PC-3 (cell line): ENCODE data around the gene TPM1. TPM values are rescaled to one million over a fixed set of nuclear protein-coding genes. Genes with fewer than 3 reads are reported as not detected.

ENCODE experiments used
- ATAC-seq: fragments of 200-7000 bp; cut with Tn5 transposase; 2 replicates; pipeline ENCODE4 v1.9.1; 2020; ENCODE audit warnings: mild to moderate bottlenecking, moderate library complexity
- BruUV-seq: library from RNA; stranded (reverse); fragments of 400-500 nt; replicated peaks from 2 replicates; lab custom pipeline; 2021; lab: Mats Ljungman, UMichigan
- CTCF ChIA-PET: fragments of 300-600 bp; sonication (Branson Sonifier 250); formaldehyde crosslinking; loops from one replicate; lab custom pipeline; 2022; ENCODE audit warnings: antibody characterized with exemption; lab: Charles Lee
- POLR2A ChIA-PET: fragments of 300-600 bp; sonication (Branson Sonifier 250); formaldehyde crosslinking; loops from one replicate; lab custom pipeline; 2022; ENCODE audit warnings: antibody characterized with exemption; ENCODE audit not compliant: unreplicated experiment; lab: Charles Lee
- DNase-seq: peaks from one replicate; pipeline ENCODE4 v3.0.0-alpha.2; 2015
- H2AFZ ChIP-seq: fragments of 300-600 bp; sonication (generic); 2 replicates; pipeline ENCODE4 v1.6.0; 2016; ENCODE audit warnings: antibody characterized with exemption, low read length
- H3F3A ChIP-seq: fragments of 300-600 bp; sonication (generic); one replicate; pipeline ENCODE4 v1.6.0; 2017; ENCODE audit warnings: antibody characterized with exemption, low read length, control low read depth, mild to moderate bottlenecking; ENCODE audit not compliant: unreplicated experiment
- H3K27ac ChIP-seq: fragments of 300-600 bp; sonication (generic); 2 replicates; pipeline ENCODE4 v1.5.1; 2016; ENCODE audit warnings: mild to moderate bottlenecking, low read length
- H3K27me3 ChIP-seq: fragments of 300-600 bp; sonication (generic); 2 replicates; pipeline ENCODE4 v1.6.1; 2016; ENCODE audit warnings: low read length, mixed read lengths
- H3K36me3 ChIP-seq: fragments of 300-600 bp; sonication (generic); 2 replicates; pipeline ENCODE4 v1.6.1; 2016; ENCODE audit warnings: low read depth, mixed run types, low read length, mixed read lengths
- H3K4me1 ChIP-seq: fragments of 300-600 bp; sonication (generic); 2 replicates; pipeline ENCODE4 v1.5.1; 2016; ENCODE audit warnings: low read length; ENCODE audit not compliant: insufficient read depth
- H3K4me2 ChIP-seq: fragments of 300-600 bp; sonication (generic); 2 replicates; pipeline ENCODE4 v1.6.0; 2016; ENCODE audit warnings: low read length
- H3K4me3 ChIP-seq: fragments of 300-600 bp; sonication (generic); 2 replicates; pipeline ENCODE4 v1.5.1; 2016; ENCODE audit warnings: mild to moderate bottlenecking, low read length, mixed read lengths
- H3K79me2 ChIP-seq: fragments of 300-600 bp; sonication (generic); 2 replicates; pipeline ENCODE4 v1.6.1; 2017; ENCODE audit warnings: low read length, mixed read lengths
- H3K9ac ChIP-seq: fragments of 300-600 bp; sonication (generic); 2 replicates; pipeline ENCODE4 v1.6.0; 2016; ENCODE audit warnings: mild to moderate bottlenecking, low read length
- H3K9me2 ChIP-seq: fragments of 300-600 bp; sonication (generic); replicated peaks from 2 replicates; pipeline ENCODE4 v1.6.1; 2016; ENCODE audit warnings: mixed run types, low read length, mixed read lengths
- H3K9me3 ChIP-seq: fragments of 300-600 bp; sonication (generic); 2 replicates; pipeline ENCODE4 v1.6.1; 2016; ENCODE audit warnings: low read length, mixed read lengths
- H4K20me1 ChIP-seq: fragments of 300-600 bp; sonication (generic); 2 replicates; pipeline ENCODE4 v1.6.1; 2016; ENCODE audit warnings: low read length, mixed read lengths
- CTCF ChIP-seq: fragments of 300-600 bp; sonication (generic); conservative IDR thresholded peaks from 2 replicates; pipeline ENCODE4 v1.5.1; 2017; ENCODE audit warnings: antibody characterized with exemption, low read depth, mild to moderate bottlenecking, low read length
- EZH2 ChIP-seq: fragments of 300-600 bp; sonication (generic); IDR thresholded peaks from one replicate; pipeline ENCODE4 v1.6.1; 2017; ENCODE audit warnings: antibody characterized with exemption, mild to moderate bottlenecking, low read length; ENCODE audit not compliant: unreplicated experiment
- EZH2phosphoT487 ChIP-seq: fragments of 300-600 bp; sonication (generic); IDR thresholded peaks from 2 replicates; pipeline ENCODE4 v1.6.1; 2018; ENCODE audit warnings: mild to moderate bottlenecking, antibody characterized with exemption, low read length, borderline replicate concordance
- intact Hi-C: fragments of 100-400 bp; cut with micrococcal nuclease; formaldehyde crosslinking; loops from 2 replicates; pipeline ENCODE4 v1.9.0; 2023
- total RNA-seq: library from RNA; depleted of rRNA; stranded (reverse); fragments of >200 nt; gene quantifications from 2 replicates; pipeline ENCODE4 v1.2.3, GENCODE V29; 2014

The TPM1 gene
- total RNA-seq, 1 experiment from 2014 or later: 127 TPM

- POLR2A ChIA-PET: no interaction called here
Observed at GRCh38 chr15:63056829-63057228, 14.3 kb downstream of the TPM1 start.

DNA sequence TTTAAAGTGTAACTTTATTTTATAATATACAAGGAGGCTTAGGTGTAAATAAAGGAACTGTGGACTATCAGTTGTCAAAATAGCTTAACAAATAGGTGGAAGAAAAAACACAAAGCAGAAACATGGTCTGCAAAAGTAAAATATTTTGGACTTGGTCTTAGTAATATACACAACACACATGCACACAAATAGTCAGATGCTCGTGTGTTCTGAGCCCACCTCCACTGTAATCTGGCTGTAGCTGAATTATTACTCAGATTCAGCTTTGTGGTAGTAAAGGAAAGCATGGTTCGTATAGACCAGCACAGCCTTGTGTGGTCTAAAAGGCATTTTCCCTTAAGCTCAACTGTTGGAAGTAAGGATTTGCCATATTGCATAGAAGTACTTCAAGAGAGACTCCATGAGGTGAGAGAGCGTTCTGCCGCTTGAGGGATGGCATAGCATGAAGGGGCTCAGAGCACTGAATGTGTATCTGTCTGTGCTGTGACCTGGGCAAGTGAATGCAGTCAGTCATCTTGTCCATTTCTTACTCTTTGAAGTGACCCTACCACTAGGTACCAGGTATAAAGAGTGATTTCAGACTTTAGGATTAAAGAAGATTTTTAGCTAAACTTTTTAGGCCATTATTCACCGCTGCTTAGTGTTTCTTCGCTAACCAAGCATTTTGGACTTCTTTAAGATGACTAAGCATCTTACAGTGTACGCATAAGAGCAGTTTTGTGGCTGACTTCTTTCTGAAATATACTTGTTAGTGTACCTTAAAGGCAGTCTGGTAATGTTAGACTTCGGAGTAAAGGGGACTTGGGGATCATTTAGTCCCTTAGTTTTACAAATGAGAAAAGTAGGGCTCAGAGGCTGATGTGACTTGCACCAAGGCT, 15.2 kb downstream of the TPM1 start:
- intact Hi-C loops: no loop called here
- Histone ChIP-seq H3K4me2 (no peak overlapping the region), H3K9ac (no peak overlapping the region), H3F3A (no peaks in the 10 kb centered on the region), H3K79me2 (peaks cover 36% of the 10 kb centered on the region), H3K4me1 (no peaks in the 10 kb centered on the region), H3K9me3 (no peaks in the 10 kb centered on the region), H3K27me3 (no peaks in the 10 kb centered on the region), H3K36me3 (peaks cover 40% of the 10 kb centered on the region; the same call in 1 of the 2 replicates), H2AFZ (no peak overlapping the region), H3K4me3 (no peak overlapping the region), H4K20me1 (no peaks in the 10 kb centered on the region), H3K9me2 (no peaks in the 10 kb centered on the region), H3K27ac (no peak overlapping the region)
- DNase-seq (no peak), ATAC-seq (no peak)
- ChIA-PET CTCF (interaction anchor here (0.6 kb wide), 1 partner anchor 446 kb away, joined by 6 read pairs; no protein-coding TSS in a partner anchor), POLR2A (no interaction called here)
- no TSS peak for BruUV-seq
- TF ChIP-seq EZH2: no peak
- no peak for TF ChIP-seq CTCF
- TF ChIP-seq EZH2phosphoT487: no peak

More at GRCh38 chr15:63056829-63057228, 14.3 kb downstream of the TPM1 start:
- no peak overlapping the region for H3K9ac ChIP-seq
- no peak overlapping the region for H2AFZ ChIP-seq
- H3K9me3 ChIP-seq: no peaks in the 10 kb centered on the region
- peaks cover 44% of the 10 kb centered on the region for H3K79me2 ChIP-seq
- no peaks in the 10 kb centered on the region for H3K27me3 ChIP-seq
- ATAC-seq (no peak), DNase-seq (no peak)
- peaks cover 1% of the 10 kb centered on the region for H3K4me1 ChIP-seq
- CTCF ChIA-PET: no interaction called here
- BruUV-seq: no TSS peak
- H4K20me1 ChIP-seq: no peaks in the 10 kb centered on the region
- H3K27ac ChIP-seq: no peak overlapping the region
- H3K36me3 ChIP-seq: peaks cover 32% of the 10 kb centered on the region; the same call in 1 of the 2 replicates
- H3K4me3 ChIP-seq: no peak overlapping the region
- H3K9me2 ChIP-seq: no peaks in the 10 kb centered on the region
- no peaks in the 10 kb centered on the region for H3F3A ChIP-seq
- intact Hi-C loops: no loop called here
- TF ChIP-seq EZH2phosphoT487: no peak
- no peak for TF ChIP-seq CTCF
- no peak for TF ChIP-seq EZH2
- H3K4me2 ChIP-seq: no peak overlapping the region

DNA sequence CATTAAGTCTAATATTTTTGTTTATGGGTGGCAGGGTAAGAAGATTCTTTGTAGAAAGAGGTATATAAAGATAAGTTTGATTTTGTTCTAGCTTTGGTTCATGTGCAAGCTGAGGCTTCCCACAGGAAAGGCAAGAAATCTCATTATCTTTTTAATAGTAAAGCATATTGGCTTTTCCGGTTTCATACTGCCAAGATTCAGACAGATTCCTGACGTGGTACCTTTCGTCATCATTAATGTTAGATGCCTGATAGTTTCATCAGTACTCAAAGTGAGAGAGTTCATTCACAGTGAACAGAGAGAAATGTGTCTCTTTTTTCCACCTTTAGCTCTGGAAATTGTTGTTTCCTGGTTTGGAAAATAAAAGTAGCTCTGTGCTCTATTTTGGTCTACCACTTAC, 16.5 kb downstream of the TPM1 start:
- no peak for DNase-seq
- no TSS peak for BruUV-seq
- ChIA-PET POLR2A (no interaction called here), CTCF (no interaction called here)
- Histone ChIP-seq H3K4me3 (no peak overlapping the region), H3K4me1 (no peaks in the 10 kb centered on the region), H3K9me3 (no peaks in the 10 kb centered on the region), H3K79me2 (peaks cover 22% of the 10 kb centered on the region), H3K27me3 (no peaks in the 10 kb centered on the region), H4K20me1 (no peaks in the 10 kb centered on the region), H3K27ac (no peak overlapping the region), H3K9ac (no peak overlapping the region), H3K4me2 (no peak overlapping the region), H3F3A (no peaks in the 10 kb centered on the region), H3K9me2 (no peaks in the 10 kb centered on the region), H3K36me3 (peaks cover 46% of the 10 kb centered on the region; the same call in 1 of the 2 replicates), H2AFZ (no peak overlapping the region)
- intact Hi-C loops: no loop called here
- no peak for ATAC-seq
- no peak for TF ChIP-seq EZH2phosphoT487
- no peak for TF ChIP-seq EZH2
- TF ChIP-seq CTCF: no peak
